ENCODE results near the gene HACL1. TPM values are rescaled to one million over a fixed set of nuclear protein-coding genes. Genes with fewer than 3 reads are reported as not detected.
"Not testable (repeated sequence)": the region's sequence is repeated elsewhere in the genome, so short reads cannot be mapped to it uniquely, and the experiment has no call there.

Gene HACL1
- total RNA-seq, 1 donor from 2014 or later, result 20.5 TPM

- Mint-ChIP-seq H3K4me1 (ENCODE audit: unreplicated experiment) (no peaks in the 10 kb centered on the region), H3K27me3 (no peaks in the 10 kb centered on the region), H3K9me3 (peaks cover 20% of the 10 kb centered on the region), H3K27ac (no peak overlapping the region), H3K4me3 (no peak overlapping the region), H3K36me3 (peaks cover 6% of the 10 kb centered on the region)
- TF ChIP-seq CTCF (conservative IDR thresholded peaks at IDR 0.05), result no peak
- no peak for DNase-seq (ENCODE audit: extremely low spot score, unreplicated experiment)
Observed at GRCh38 chr3:15623535-15624440, 22.4 kb upstream of the HACL1 start.

- DNase-seq (ENCODE audit: extremely low spot score, unreplicated experiment); H3K27ac Mint-ChIP-seq; H3K4me3 Mint-ChIP-seq; H3K36me3 Mint-ChIP-seq; H3K27me3 Mint-ChIP-seq; H3K4me1 Mint-ChIP-seq (ENCODE audit: unreplicated experiment): not testable (repeated sequence)
- peaks cover 20% of the 10 kb centered on the region for H3K9me3 Mint-ChIP-seq
Observed at GRCh38 chr3:15619659-15620464, 18.5 kb upstream of the HACL1 start.

- Mint-ChIP-seq H3K27me3 (no peaks in the 10 kb centered on the region), H3K36me3 (peaks cover 6% of the 10 kb centered on the region), H3K9me3 (peaks cover 13% of the 10 kb centered on the region), H3K27ac (no peak overlapping the region), H3K4me1 (ENCODE audit: unreplicated experiment) (no peaks in the 10 kb centered on the region), H3K4me3 (no peak overlapping the region)
- no peak for DNase-seq (ENCODE audit: extremely low spot score, unreplicated experiment)
- no peak for TF ChIP-seq CTCF (conservative IDR thresholded peaks at IDR 0.05)
Observed at GRCh38 chr3:15616053-15616452, 14.7 kb upstream of the HACL1 start.

GRCh38 chr3:15614958-15615357 lies 13.6 kb upstream of the HACL1 start:
- Mint-ChIP-seq H3K27ac (no peak overlapping the region), H3K9me3 (peaks cover 5% of the 10 kb centered on the region), H3K36me3 (peaks cover 6% of the 10 kb centered on the region), H3K4me3 (no peak overlapping the region), H3K27me3 (no peaks in the 10 kb centered on the region), H3K4me1 (ENCODE audit: unreplicated experiment) (no peaks in the 10 kb centered on the region)
- DNase-seq (ENCODE audit: extremely low spot score, unreplicated experiment), result no peak
- no peak for TF ChIP-seq CTCF (conservative IDR thresholded peaks at IDR 0.05)

GRCh38 chr3:15612001-15612400 lies 10.6 kb upstream of the HACL1 start:
- no peak overlapping the region for H3K4me3 Mint-ChIP-seq
- H3K27ac Mint-ChIP-seq, result no peak overlapping the region
- no peaks in the 10 kb centered on the region for H3K27me3 Mint-ChIP-seq

More at GRCh38 chr3:15612001-15612400, 10.6 kb upstream of the HACL1 start:
- no peak for DNase-seq (ENCODE audit: extremely low spot score, unreplicated experiment)
- Mint-ChIP-seq H3K4me1 (ENCODE audit: unreplicated experiment) (peaks cover under 1% of the 10 kb centered on the region), H3K36me3 (no peaks in the 10 kb centered on the region), H3K9me3 (no peaks in the 10 kb centered on the region)
- TF ChIP-seq CTCF (conservative IDR thresholded peaks at IDR 0.05), result no peak
